Activated naive CD4-positive, alpha-beta T cell treated with anti-CD3 and anti-CD28 coated beads, Interleukin-2, amount 10 ng/mL, durations not matched to agents 7 days and 5 days (primary cell): Measurements from ENCODE around the gene TENT4A.

Experiments used
- CTCF ChIA-PET: fragments of 350-600 bp; sonication (Branson Sonifier 250); formaldehyde crosslinking; loops from one replicate; lab custom pipeline; 2021; ENCODE audit warnings: antibody characterized with exemption; lab: Charles Lee
- DNase-seq: peaks from one replicate; pipeline ENCODE4 v3.0.0-alpha.2; 2020
- H3K27ac Mint-ChIP-seq: one replicate; pipeline ENCODE4 v1.8.0; 2021; ENCODE audit warnings: mild to moderate bottlenecking, moderate library complexity, mixed read lengths
- H3K27me3 Mint-ChIP-seq: one replicate; pipeline ENCODE4 v1.8.0; 2021; ENCODE audit warnings: mild to moderate bottlenecking, mixed read lengths
- H3K36me3 Mint-ChIP-seq: one replicate; pipeline ENCODE4 v1.8.0; 2021; ENCODE audit warnings: mixed read lengths
- H3K4me1 Mint-ChIP-seq: one replicate; pipeline ENCODE4 v1.8.0; 2021; ENCODE audit warnings: mixed read lengths
- H3K4me3 Mint-ChIP-seq: one replicate; pipeline ENCODE4 v1.8.0; 2021; ENCODE audit warnings: mild to moderate bottlenecking, moderate library complexity, mixed read lengths
- H3K9me3 Mint-ChIP-seq: one replicate; pipeline ENCODE4 v1.8.0; 2021; ENCODE audit warnings: mixed read lengths

Gene TENT4A

GRCh38 chr5:6683241-6683640 lies 30.0 kb upstream of the TENT4A start:
- H3K4me3 Mint-ChIP-seq = no peak overlapping the region
- H3K9me3 Mint-ChIP-seq = no peaks in the 10 kb centered on the region
- CTCF ChIA-PET = no interaction called here
- H3K36me3 Mint-ChIP-seq = no peaks in the 10 kb centered on the region
- H3K27me3 Mint-ChIP-seq = peaks cover 39% of the 10 kb centered on the region
- no peak for DNase-seq
- peaks cover 2% of the 10 kb centered on the region for H3K4me1 Mint-ChIP-seq
- H3K27ac Mint-ChIP-seq = no peak overlapping the region

GRCh38 chr5:6684075-6684474 lies 29.2 kb upstream of the TENT4A start:
- DNase-seq = no peak
- Mint-ChIP-seq H3K36me3 (no peaks in the 10 kb centered on the region), H3K9me3 (no peaks in the 10 kb centered on the region), H3K27ac (no peak overlapping the region), H3K27me3 (peaks cover 44% of the 10 kb centered on the region), H3K4me1 (peaks cover 2% of the 10 kb centered on the region), H3K4me3 (no peak overlapping the region)
- CTCF ChIA-PET = no interaction called here

- DNase-seq = no peak
- H3K27me3 Mint-ChIP-seq = peaks cover 46% of the 10 kb centered on the region
- H3K9me3 Mint-ChIP-seq = no peaks in the 10 kb centered on the region
- peaks cover 2% of the 10 kb centered on the region for H3K4me1 Mint-ChIP-seq
- H3K4me3 Mint-ChIP-seq = no peak overlapping the region
- CTCF ChIA-PET = interaction anchor here (0.9 kb wide), 1 partner anchor 13 kb away, joined by 4 read pairs; no protein-coding TSS in a partner anchor
- H3K27ac Mint-ChIP-seq = no peak overlapping the region
- H3K36me3 Mint-ChIP-seq = no peaks in the 10 kb centered on the region
These were observed 26.7 kb upstream of the TENT4A start for GRCh38 chr5:6686501-6686900.

GRCh38 chr5:6686915-6687409 lies 26.3 kb upstream of the TENT4A start:
- Mint-ChIP-seq H3K4me3 (no peak overlapping the region), H3K27me3 (peaks cover 46% of the 10 kb centered on the region), H3K27ac (no peak overlapping the region)

GRCh38 chr5:6687505-6687904 lies 25.7 kb upstream of the TENT4A start:
- H3K9me3 Mint-ChIP-seq = no peaks in the 10 kb centered on the region

More at GRCh38 chr5:6686915-6687409, 26.3 kb upstream of the TENT4A start:
- Mint-ChIP-seq H3K36me3 (no peaks in the 10 kb centered on the region), H3K9me3 (no peaks in the 10 kb centered on the region), H3K4me1 (peaks cover 2% of the 10 kb centered on the region)
- CTCF ChIA-PET = interaction anchor here (0.9 kb wide), 1 partner anchor 12 kb away, joined by 4 read pairs; no protein-coding TSS in a partner anchor
- DNase-seq = peak; percentile 38

GRCh38 chr5:6692906-6693305 lies 20.3 kb upstream of the TENT4A start:
- H3K4me3 Mint-ChIP-seq = no peak overlapping the region
- H3K27ac Mint-ChIP-seq = no peak overlapping the region
- no peaks in the 10 kb centered on the region for H3K9me3 Mint-ChIP-seq
- peaks cover 26% of the 10 kb centered on the region for H3K27me3 Mint-ChIP-seq
- DNase-seq = no peak
- CTCF ChIA-PET = no interaction called here
- H3K36me3 Mint-ChIP-seq = no peaks in the 10 kb centered on the region
- H3K4me1 Mint-ChIP-seq = no peaks in the 10 kb centered on the region

More at GRCh38 chr5:6687505-6687904, 25.7 kb upstream of the TENT4A start:
- no peak for DNase-seq
- CTCF ChIA-PET = interaction anchor here (0.9 kb wide), 1 partner anchor 12 kb away, joined by 4 read pairs; no protein-coding TSS in a partner anchor
- H3K4me3 Mint-ChIP-seq = no peak overlapping the region
- no peaks in the 10 kb centered on the region for H3K36me3 Mint-ChIP-seq
- H3K27me3 Mint-ChIP-seq = peaks cover 43% of the 10 kb centered on the region
- peaks cover 2% of the 10 kb centered on the region for H3K4me1 Mint-ChIP-seq
- H3K27ac Mint-ChIP-seq = no peak overlapping the region

GRCh38 chr5:6698696-6699095 lies 14.5 kb upstream of the TENT4A start:
- H3K4me3 Mint-ChIP-seq = no peak overlapping the region
- CTCF ChIA-PET = interaction anchor here (0.7 to 0.8 kb wide), 2 partner anchors 11 to 12 kb away, joined by 3 to 4 read pairs; no protein-coding TSS in a partner anchor
- H3K27ac Mint-ChIP-seq = no peak overlapping the region
- no peaks in the 10 kb centered on the region for H3K9me3 Mint-ChIP-seq
- no peak for DNase-seq
- no peaks in the 10 kb centered on the region for H3K4me1 Mint-ChIP-seq
- peaks cover 34% of the 10 kb centered on the region for H3K27me3 Mint-ChIP-seq
- H3K36me3 Mint-ChIP-seq = no peaks in the 10 kb centered on the region

- H3K27me3 Mint-ChIP-seq = peaks cover 32% of the 10 kb centered on the region
- CTCF ChIA-PET = interaction anchor here (0.7 to 0.8 kb wide), 2 partner anchors 10 to 12 kb away, joined by 3 to 4 read pairs; no protein-coding TSS in a partner anchor
- no peak for DNase-seq
These were observed 13.9 kb upstream of the TENT4A start for GRCh38 chr5:6699357-6699756.

GRCh38 chr5:6700074-6700684 lies 13.1 kb upstream of the TENT4A start:
- H3K36me3 Mint-ChIP-seq = no peaks in the 10 kb centered on the region
- CTCF ChIA-PET = no interaction called here
- no peak overlapping the region for H3K4me3 Mint-ChIP-seq
- H3K27ac Mint-ChIP-seq = no peak overlapping the region
- no peaks in the 10 kb centered on the region for H3K9me3 Mint-ChIP-seq
- H3K4me1 Mint-ChIP-seq = no peaks in the 10 kb centered on the region
- DNase-seq = no peak
- H3K27me3 Mint-ChIP-seq = peaks cover 37% of the 10 kb centered on the region

More at GRCh38 chr5:6699357-6699756, 13.9 kb upstream of the TENT4A start:
- no peak overlapping the region for H3K4me3 Mint-ChIP-seq
- no peak overlapping the region for H3K27ac Mint-ChIP-seq
- no peaks in the 10 kb centered on the region for H3K9me3 Mint-ChIP-seq
- no peaks in the 10 kb centered on the region for H3K4me1 Mint-ChIP-seq
- H3K36me3 Mint-ChIP-seq = no peaks in the 10 kb centered on the region

- H3K4me3 Mint-ChIP-seq = no peak overlapping the region
- no peak for DNase-seq
- no peak overlapping the region for H3K27ac Mint-ChIP-seq
- H3K9me3 Mint-ChIP-seq = no peaks in the 10 kb centered on the region
- peaks cover 37% of the 10 kb centered on the region for H3K27me3 Mint-ChIP-seq
- CTCF ChIA-PET = no interaction called here
- H3K4me1 Mint-ChIP-seq = no peaks in the 10 kb centered on the region
- H3K36me3 Mint-ChIP-seq = no peaks in the 10 kb centered on the region
These were observed 12.4 kb upstream of the TENT4A start for GRCh38 chr5:6700685-6701355.

- no peak for DNase-seq
- Mint-ChIP-seq H3K4me1 (no peaks in the 10 kb centered on the region), H3K36me3 (no peaks in the 10 kb centered on the region), H3K27ac (no peak overlapping the region), H3K9me3 (no peaks in the 10 kb centered on the region), H3K4me3 (no peak overlapping the region), H3K27me3 (peaks cover 35% of the 10 kb centered on the region)
- CTCF ChIA-PET = no interaction called here
These were observed 11.7 kb upstream of the TENT4A start for GRCh38 chr5:6701491-6701890.

GRCh38 chr5:6702633-6703032 lies 10.6 kb upstream of the TENT4A start:
- CTCF ChIA-PET = no interaction called here
- H3K27ac Mint-ChIP-seq = no peak overlapping the region
- H3K36me3 Mint-ChIP-seq = no peaks in the 10 kb centered on the region
- no peak overlapping the region for H3K4me3 Mint-ChIP-seq
- peaks cover 31% of the 10 kb centered on the region for H3K27me3 Mint-ChIP-seq
- H3K9me3 Mint-ChIP-seq = no peaks in the 10 kb centered on the region
- no peak for DNase-seq
- no peaks in the 10 kb centered on the region for H3K4me1 Mint-ChIP-seq

GRCh38 chr5:6703806-6704205 lies 9.4 kb upstream of the TENT4A start:
- H3K9me3 Mint-ChIP-seq = no peaks in the 10 kb centered on the region
- CTCF ChIA-PET = no interaction called here
- H3K4me3 Mint-ChIP-seq = no peak overlapping the region
- H3K27ac Mint-ChIP-seq = no peak overlapping the region
- peaks cover 32% of the 10 kb centered on the region for H3K27me3 Mint-ChIP-seq
- DNase-seq = no peak
- H3K36me3 Mint-ChIP-seq = no peaks in the 10 kb centered on the region
- H3K4me1 Mint-ChIP-seq = peaks cover 2% of the 10 kb centered on the region

- Mint-ChIP-seq H3K27me3 (peaks cover 34% of the 10 kb centered on the region), H3K4me1 (peaks cover 2% of the 10 kb centered on the region), H3K36me3 (no peaks in the 10 kb centered on the region), H3K27ac (no peak overlapping the region), H3K4me3 (no peak overlapping the region), H3K9me3 (no peaks in the 10 kb centered on the region)
- no peak for DNase-seq
- CTCF ChIA-PET = no interaction called here
These were observed 8.8 kb upstream of the TENT4A start for GRCh38 chr5:6704361-6704851.
